HG02610 (cell line): Measurements from ENCODE around the gene TMED6.

Experiments used
- ATAC-seq: cut with Tn5 transposase; IDR thresholded peaks from one replicate; pipeline ENCODE4 v1.9.1; 2021; ENCODE audit warnings: mild to moderate bottlenecking, moderate library complexity; ENCODE audit not compliant: unreplicated experiment

Gene TMED6

GRCh38 chr16:69324585-69325253 is 26.9 kb downstream of the TMED6 start:
- no peak for ATAC-seq

GRCh38 chr16:69324013-69324531 is 27.5 kb downstream of the TMED6 start:
- no peak for ATAC-seq

DNA sequence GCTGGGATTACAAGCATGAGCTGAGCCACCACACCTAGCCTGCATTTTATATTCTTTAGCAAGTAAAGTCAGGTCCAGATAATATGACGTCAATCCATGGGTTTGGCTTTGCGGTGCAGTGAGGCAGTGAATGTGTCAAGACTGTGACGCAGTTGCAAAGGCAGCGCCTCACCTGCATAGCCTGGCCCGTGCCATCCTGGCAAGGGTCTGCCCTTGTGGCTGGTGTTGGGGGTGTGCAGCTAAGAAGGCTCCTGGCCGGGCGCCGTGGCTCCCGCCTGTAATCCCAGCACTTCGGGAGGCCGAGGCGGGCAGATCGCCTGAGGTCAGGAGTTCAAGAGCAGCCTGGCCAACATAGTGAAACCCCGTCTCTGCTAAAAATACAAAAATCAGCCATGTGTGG is 28.2 kb downstream of the TMED6 start:
- no peak for ATAC-seq

- ATAC-seq = no peak
Observed at GRCh38 chr16:69322343-69322742, 29.2 kb downstream of the TMED6 start.

GRCh38 chr16:69321080-69321479 is 30.5 kb downstream of the TMED6 start:
- no peak for ATAC-seq

DNA sequence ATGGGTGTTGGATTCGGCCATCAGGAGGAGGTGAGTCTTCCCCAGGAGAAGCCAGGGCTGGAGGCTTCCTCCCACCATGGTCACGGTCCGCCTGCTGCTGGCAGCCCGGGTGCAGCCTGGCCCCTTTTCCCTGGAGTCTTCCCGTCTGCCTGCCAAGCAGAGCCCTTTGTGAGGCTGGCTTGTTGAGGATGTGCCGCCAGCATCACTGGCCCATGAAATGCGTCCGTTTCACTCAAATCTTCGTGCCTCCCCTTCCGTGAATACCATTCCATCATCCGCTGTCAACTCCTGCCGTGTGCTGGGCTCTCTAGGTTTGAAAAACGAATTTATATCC is 30.9 kb downstream of the TMED6 start:
- no peak for ATAC-seq

DNA sequence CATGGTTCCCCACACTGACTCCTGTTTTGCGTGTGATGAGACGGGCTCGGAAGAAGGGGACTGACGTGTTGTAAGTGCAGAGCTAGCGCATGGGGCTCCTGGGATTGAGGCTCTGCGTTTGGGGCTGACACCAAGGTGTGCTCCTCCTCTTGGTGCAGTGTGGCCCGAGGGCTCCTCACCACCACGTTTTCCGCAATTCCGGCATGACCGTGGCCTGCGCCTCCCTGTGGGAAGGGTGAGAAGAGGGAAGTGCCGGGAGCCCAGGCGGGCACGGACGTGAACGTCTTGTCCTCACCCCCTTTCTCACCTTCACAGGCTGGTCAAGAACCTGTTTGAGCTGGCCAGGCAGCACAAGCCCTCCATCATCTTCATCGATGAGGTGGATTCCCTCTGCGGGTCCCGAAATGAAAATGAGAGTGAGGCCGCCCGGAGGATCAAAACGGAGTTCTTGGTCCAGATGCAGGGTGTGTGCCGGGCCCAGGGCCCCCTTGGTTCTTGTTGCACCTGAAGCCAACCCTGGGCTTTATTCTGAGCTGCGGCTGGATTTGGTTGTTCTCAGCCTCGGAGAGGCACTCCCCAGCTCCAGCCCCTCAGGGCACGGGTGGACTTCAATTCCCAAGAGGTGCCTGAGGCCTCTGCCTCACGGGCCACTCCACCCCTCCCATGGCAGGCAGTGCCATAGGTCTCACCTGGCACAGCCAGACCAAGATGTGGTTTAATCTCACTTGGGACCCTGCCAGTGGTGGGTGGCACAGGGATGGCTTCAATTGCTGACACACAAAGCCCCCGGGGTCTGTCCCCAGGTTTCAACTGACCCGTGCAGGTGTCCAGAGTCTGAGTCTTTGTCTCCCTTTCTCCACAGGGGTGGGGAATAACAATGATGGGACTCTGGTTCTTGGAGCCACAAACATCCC is 31.5 kb downstream of the TMED6 start:
- ATAC-seq = no peak

DNA sequence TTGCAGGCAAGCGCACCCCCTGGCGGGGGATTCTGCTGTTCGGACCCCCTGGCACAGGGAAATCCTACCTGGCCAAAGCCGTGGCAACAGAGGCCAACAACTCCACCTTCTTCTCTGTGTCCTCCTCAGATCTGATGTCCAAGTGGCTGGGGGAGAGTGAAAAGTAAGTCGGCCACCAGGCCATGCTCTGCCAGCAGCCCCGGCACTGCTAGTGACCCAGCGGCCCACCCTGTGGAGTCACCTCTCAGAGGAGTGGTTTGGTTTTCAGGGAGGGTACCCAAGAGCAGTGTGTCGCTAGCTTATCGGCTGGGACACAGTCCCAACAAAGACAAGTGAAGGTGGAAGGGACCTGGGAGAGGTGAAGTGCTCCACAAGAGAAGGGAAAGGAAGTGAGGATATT is 32.2 kb downstream of the TMED6 start:
- ATAC-seq = no peak

DNA sequence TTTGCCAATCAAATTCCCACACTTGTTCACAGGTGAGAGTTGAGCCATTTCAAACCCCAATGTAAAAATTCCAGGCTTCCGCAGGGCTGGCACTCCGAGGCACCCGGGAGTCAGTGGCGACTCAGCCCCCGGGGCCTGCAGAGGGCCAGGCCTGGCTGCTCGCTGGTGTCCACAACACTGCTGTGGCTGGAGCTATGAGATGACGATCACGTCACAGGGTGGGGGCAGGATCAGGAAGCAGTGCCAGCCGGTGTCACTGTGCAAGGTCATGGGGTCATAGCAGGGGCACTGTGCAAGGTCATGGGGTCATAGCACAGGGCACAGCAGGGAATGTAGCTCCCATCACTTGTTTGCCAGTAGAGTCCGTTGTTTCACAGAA is 32.7 kb downstream of the TMED6 start:
- ATAC-seq = no peak

- no peak for ATAC-seq
Observed at GRCh38 chr16:69318177-69318910, 33.2 kb downstream of the TMED6 start.

GRCh38 chr16:69316595-69317034 is 35.0 kb downstream of the TMED6 start:
- ATAC-seq = no peak

DNA sequence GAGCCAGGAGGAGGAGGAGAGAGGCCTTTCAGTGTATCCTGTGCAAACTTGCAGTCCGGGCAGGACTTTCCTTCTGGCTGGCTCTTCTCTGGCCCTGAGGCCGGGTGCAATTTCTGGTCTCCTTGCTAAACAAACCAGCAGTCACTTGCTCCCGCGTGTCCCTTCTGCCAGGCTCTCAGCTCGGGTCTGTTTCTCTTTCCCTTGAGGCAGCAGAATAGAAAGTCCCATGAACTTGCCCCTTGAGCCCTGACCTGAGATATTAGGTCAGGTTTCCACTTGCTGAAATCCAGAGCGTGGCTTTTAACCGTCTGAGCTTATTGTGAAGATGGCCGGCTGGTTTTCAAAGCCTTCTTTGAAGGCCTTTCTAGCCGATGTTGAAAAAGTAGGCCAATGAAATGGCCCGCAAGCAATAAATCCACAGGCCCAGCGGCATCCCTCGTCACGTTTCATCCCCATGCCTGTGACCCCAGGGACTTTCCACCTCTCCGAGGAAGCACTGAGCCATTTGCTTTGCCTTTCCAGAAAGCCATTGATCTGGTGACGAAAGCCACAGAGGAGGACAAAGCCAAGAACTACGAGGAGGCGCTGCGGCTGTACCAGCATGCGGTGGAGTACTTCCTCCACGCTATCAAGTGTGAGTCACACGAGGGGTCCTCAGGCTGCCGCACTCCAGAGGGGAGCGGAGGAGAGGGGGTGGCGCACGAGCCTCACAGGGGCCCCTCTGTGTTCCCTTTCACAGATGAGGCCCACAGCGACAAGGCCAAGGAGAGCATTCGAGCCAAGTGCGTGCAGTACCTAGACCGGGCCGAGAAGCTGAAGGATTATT is 35.9 kb downstream of the TMED6 start:
- no peak for ATAC-seq

GRCh38 chr16:69314534-69314933 is 37.1 kb downstream of the TMED6 start:
- ATAC-seq = no peak

GRCh38 chr16:69313469-69313868 is 38.1 kb downstream of the TMED6 start:
- no peak for ATAC-seq

DNA sequence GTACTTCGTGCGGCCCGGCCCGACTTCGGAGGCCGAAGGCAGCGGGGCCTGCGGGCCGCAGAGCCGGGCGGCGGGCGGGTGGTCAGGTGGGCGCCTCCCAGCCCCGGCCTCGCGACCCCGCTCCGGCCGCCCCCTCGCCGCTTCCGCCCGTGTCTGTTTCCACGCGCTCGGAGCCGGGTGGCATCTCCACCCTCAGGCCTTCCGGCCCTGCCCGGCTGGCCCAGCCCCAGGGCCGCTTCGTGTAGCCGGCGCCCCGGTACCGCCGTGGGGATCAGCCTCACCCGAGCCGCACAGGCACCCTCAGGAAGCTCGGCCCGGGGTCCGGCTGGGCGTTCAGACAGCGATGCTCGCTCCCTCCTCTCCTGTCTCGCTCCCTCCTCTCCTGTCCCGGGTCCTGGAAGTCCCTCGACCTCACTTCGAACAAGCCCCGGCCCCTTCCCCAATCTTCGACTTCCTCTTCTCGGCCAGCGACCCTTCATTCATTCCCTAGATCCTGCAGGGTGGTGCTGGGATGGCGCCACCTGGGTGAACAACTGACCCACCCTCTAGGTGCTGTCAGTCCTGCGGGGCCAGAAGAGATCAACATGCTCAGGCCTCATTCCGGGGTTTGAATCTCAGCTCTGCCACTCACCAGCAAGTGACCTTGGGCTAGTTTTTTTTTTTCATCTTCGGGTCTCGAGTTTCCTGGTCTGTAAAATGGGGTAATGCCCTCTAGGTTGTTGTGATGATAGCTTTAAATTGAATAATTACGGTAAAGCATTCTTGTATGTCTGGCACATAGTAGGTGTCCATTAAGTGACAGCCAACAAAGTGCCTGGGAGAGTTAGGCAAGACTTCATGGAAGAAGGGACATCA is 39.8 kb downstream of the TMED6 start:
- ATAC-seq = peak; percentile 46

GRCh38 chr16:69310653-69311532 is 40.7 kb downstream of the TMED6 start, which contains the start of gene VPS4A:
Gene VPS4A (plus strand): TSS chr16:69311350. CDS start chr16:69311512, 162 bp downstream.
- ATAC-seq = peak; percentile 94

GRCh38 chr16:69309316-69309715 is 42.3 kb downstream of the TMED6 start:
- no peak for ATAC-seq

DNA sequence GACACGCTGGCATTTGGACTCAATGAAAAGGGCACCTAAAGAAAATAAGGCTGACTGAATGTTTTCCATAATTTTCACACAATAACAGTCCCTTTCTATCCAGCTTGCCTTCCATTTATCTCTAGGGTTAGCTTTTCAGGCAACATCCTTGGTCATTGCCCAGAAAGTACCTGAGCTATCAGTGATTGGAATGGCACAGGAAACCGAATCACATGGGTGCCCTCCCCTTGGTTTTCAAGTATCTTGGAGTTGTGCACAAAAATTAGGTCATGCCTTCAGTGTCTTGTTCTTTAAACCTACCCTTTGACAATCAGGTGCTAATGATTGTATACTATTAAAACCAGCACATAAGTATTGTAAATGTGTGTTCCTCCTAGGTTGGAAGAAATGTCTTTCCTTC is 43.7 kb downstream of the TMED6 start:
- no peak for ATAC-seq

- no peak for ATAC-seq
Observed at GRCh38 chr16:69307091-69307490, 44.5 kb downstream of the TMED6 start.
